ENCODE results near the gene MRTO4.
A peak's percentile ranks its signal among the peaks of the same experiment; 100 is the strongest.
"Not testable (repeated sequence)": the region's sequence is repeated elsewhere in the genome, so short reads cannot be mapped to it uniquely, and the experiment has no call there.

Gene MRTO4

DNA sequence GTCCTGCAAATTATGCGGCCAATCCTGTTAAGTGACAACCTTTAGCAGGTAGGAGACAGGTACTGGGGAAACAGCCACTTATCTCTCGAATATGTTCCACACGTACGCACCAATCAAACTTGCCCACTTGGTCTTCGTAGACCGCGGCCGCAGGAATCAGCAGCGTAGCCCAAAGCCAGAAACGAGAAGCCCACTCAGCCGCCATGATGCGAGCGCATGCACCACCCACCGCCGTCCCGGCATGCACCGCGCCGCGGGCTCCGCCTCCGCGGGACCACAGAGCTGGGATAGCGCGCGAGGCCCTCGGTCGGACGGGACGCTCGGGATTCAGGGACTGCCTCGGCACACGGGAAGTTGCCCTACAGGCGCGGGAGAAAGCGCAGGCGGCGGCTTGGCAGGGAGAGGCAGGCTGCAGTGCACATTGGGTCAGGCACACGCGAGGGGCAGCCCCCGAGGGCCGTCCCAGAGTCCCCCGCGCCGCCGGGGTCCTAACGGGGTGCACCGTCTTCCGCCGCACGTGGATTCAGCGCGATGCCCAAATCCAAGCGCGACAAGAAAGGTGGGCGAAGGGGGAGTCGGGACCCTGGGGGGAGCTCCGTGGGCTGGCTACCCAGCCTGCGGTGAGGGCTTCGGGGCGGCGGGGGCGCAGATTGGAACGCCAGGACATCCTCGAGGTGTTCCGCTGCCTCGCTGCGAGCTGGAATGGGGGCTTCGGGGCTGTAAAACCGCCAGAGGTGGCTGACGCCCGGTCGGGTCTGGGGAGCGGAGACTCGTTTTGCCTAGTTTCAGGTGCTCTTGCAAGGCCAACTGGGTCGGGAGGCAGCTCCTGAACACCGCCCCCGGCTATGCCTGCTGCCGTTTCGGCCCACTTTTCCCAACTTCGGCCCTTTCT lies at the start of gene MRTO4, which contains the start of gene EMC1:
Gene MRTO4, plus strand, starts transcription at position 501 of the 892 bp plus-strand sequence. Its CDS starts 31 bp downstream, at position 532.
Gene EMC1, minus strand, starts transcription at position 220 of the 892 bp plus-strand sequence. Its CDS starts 15 bp downstream, at position 205.
- DNase-seq, result peak; percentile 91

- peak; percentile 38 for DNase-seq
Measured at GRCh38 chr1:19202396-19202795, 49.2 kb upstream of the MRTO4 start.

DNA sequence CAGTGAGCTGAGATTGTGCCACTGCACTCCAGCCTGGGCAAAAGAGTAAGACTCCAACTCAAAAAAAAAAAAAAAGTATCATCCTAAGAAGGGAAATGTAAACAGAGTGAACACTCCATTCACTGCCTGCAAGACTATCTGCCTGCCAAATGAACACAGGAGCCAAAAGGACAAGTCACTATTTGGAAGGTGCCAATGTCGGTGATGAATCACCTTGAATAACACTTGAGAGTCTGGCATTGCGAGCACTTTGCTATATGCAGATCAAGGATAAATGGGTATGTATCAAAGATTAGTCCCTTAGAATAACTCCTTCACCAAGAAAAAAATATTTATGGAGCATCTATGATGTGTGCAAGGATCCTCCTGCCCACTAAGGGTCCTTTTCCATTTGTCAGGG lies 48.2 kb upstream of the MRTO4 start:
- no peak for DNase-seq

- peak; percentile 12 for DNase-seq
Measured at GRCh38 chr1:19204446-19205266, 46.9 kb upstream of the MRTO4 start.

GRCh38 chr1:19205403-19205802 lies 46.2 kb upstream of the MRTO4 start:
- peak; percentile 35 for DNase-seq

DNA sequence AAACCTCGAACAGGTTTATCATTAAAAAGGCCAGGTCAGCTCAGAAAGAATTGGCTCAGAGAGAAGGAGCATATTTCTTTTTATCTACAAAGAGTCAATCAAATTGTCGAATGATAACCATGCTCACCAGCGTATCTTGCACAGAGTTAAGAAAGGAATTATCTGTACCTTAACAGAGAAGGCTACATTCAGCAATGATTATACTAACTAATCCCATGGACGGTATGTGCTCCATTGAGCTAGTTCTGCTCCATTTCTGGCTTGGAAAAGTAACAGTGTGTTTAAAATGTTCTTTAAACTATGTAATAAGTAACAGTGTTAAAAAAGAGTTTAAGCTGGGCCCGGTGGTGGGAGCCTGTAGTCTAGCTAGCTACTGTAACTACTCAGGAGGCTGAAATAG lies 45.8 kb upstream of the MRTO4 start:
- peak; percentile 35 for DNase-seq

- DNase-seq, result peak; percentile 52
Measured at GRCh38 chr1:19206947-19207346, 44.7 kb upstream of the MRTO4 start.

- DNase-seq, result peak; percentile 40
Measured at GRCh38 chr1:19208710-19209438, 42.7 kb upstream of the MRTO4 start.

DNA sequence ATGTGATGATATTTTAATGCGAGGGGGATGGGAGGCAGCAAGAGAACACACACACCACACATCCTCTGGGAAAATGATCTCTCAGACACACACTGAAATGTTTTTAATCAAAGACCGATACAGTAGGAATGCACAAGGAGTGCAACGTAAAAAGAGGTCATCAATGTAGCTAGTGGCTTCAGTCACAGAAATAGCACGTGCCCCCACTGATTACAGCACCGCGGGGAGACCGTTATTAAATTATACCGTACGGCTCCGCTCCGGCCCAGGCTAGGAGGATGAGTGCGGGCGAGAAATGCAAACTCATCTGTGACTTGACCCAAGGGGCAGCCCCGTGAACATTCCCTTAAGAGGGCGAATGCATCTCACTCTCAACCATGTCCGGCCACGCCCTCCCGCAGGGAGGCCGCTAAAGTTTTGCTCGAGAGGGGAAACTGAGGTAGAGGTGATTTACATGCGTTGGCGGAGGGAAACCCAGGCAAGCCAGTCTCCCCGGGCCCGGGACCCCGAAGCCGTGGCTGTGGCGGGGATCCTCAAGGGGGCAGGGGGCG lies 42.1 kb upstream of the MRTO4 start:
- DNase-seq, result peak; percentile 72

- DNase-seq, result peak; percentile 96
Measured at GRCh38 chr1:19209990-19210771, 41.4 kb upstream of the MRTO4 start, which contains the start of gene UBR4. UBR4 (minus strand) TSS chr1:19210266; CDS start chr1:19210248, 18 bp downstream.

- DNase-seq, result peak; percentile 71
Measured at GRCh38 chr1:19210772-19211549, 40.6 kb upstream of the MRTO4 start.

DNA sequence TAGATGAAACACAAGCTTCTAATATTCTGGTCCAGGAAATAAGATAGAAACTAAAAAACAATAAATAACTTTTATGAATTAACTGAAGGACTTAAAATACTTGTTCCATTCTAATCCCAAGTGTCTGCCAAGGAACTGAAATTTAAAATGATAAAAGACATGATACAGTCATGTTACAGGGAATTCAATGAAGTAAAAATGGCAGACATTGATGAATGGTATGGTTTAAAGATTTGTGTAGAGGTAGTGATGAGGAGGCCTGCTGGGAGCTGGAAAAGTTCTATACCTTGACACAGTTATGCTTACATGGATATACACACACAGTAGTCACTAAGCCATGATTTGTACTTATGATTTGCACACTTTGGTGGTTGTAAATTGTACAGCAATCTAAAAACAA lies 39.4 kb upstream of the MRTO4 start:
- no peak for DNase-seq

GRCh38 chr1:19213580-19213979 lies 38.0 kb upstream of the MRTO4 start:
- no peak for DNase-seq

DNA sequence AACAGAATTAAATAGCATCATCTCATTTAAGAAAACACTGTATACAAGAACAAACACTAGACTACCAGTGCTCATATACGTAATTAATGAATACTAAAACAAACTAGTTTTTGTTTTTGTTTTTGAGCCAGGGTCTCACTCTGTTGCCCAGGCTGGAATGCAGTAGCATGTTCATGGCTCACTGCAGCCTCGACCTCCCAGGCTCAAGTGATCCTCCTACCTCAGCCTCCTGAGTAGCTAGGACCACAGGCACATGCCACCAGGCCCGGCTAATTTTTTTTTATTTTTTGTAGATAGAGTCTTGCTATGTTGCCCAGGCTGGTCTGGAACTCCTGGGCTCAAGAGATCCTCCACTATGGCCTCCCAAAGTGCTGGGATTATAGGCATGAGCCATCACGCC lies 35.0 kb upstream of the MRTO4 start:
- DNase-seq, result not testable (repeated sequence)

GRCh38 chr1:19219451-19219850 lies 32.2 kb upstream of the MRTO4 start:
- no peak for DNase-seq

- DNase-seq, result no peak
Measured at GRCh38 chr1:19220080-19220846, 31.3 kb upstream of the MRTO4 start.

DNA sequence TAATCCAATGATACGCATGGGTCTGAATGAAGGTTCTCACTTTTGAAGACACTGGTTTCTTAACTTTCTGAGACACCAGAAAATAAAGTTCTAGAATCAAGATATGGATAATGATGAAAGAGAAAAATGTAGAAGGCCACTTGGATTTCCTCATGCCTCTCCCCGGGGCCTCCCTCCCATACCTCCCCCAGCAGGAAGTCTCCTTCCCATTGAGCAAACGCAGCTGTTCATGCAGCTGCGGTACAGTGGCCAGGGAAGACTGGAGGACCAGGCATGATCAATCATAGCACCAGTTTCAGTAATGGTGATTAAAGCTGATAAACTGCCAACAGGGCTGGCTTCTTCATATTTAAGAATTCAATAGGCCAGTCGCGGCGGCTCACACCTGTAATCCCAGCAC lies 30.6 kb upstream of the MRTO4 start:
- no peak for DNase-seq

GRCh38 chr1:19222573-19222972 lies 29.0 kb upstream of the MRTO4 start:
- DNase-seq, result no peak

DNA sequence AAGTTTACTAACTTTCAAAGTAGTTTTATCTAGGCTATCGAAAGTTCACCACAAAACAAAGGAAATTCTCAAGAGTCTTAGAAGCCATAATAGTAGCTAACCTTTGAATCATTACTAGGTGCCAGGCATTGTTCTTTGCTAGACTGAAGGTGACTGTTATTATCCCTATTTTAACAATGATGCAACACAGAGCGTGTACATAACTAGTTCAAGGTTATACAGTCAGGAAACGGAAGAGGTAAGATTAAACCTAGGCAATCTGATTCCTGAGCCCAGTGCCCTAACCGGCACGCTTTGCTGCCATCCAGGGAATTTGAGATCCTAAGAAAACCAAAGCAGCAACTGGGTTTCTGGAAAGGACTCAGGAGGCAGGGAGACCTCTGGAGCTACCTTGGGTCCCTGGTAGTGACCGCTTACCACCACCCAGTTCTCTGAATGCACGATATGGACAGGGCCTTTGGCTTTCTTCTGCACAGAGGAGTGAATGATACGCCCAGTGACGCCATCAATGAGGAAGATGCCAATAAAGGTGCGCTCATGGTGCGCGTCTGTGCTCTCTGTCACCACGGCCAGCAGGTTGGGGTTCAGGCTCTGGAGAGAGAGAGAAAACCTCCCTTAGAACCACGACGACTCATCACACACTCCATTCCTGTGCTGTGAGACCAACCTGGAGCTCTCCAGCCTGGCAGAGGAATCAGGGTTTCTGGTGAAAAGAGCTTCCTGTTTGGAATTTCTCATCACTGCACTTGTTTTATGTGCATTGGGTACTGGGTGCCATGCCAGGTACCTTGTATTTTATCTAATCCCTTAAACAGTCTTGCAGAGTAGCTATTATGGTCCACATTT lies 28.4 kb upstream of the MRTO4 start:
- no peak for DNase-seq
